Measurements from ENCODE around the gene DTWD1. TPM values are rescaled to one million over a fixed set of nuclear protein-coding genes. Genes with fewer than 3 reads are reported as not detected.

DTWD1 gene
- total and polyA plus RNA-seq, 2 donors (not counting 3 experiments of a cell fraction or from before 2014, with no cell fraction given) = 4.6 to 20.1 TPM

DNA sequence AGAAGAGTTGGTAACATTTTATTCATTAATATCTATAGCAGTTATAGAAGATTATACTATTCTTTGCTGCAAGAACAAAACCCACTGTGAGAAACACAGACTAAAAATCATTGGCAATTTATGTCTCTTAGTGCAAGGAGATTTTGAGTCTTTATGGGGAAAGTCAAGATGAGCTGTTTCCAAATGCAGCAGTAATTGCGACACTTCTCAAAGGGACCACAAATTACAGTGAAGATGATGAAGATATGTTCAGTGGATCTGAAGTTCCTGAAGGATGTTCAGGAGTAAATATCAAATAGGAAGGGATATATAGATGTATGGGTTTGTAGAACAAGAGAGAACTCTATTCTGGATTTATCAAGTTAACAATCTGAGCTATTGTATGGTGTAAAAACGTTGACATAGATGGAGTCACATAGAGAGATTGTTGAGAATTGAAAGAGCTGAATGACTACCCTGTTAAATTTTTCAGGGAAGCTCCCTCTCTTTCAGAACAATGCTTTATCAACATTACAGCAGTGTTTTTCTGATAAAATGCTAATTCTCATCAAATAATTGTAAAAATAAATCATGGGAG is 71.8 kb downstream of the DTWD1 start:
- no peaks in the 10 kb centered on the region for H3K9me3 ChIP-seq (replicated peaks; ENCODE audit: control insufficient read depth, insufficient read depth, low read length)
- FAIRE-seq = no peak
- ChIA-PET CTCF (interaction anchor here (0.6 kb wide), 1 partner anchor 221 kb away, joined by 3 read pairs; no protein-coding TSS in a partner anchor), POLR2A (no interaction called here)
- H3K9me1 ChIP-seq (replicated peaks; ENCODE audit: control insufficient read depth, extremely low read depth, insufficient read depth, low read length) = no peaks in the 10 kb centered on the region
- H3K4me1 ChIP-seq (ENCODE audit: control insufficient read depth, extremely low read depth, insufficient read depth, low read length) = no peaks in the 10 kb centered on the region
- no peak overlapping the region for H3K9ac ChIP-seq (replicated peaks; ENCODE audit: extremely low read depth, insufficient read depth, low read length)
- no peaks in the 10 kb centered on the region for H4K20me1 ChIP-seq (replicated peaks; ENCODE audit: control insufficient read depth, extremely low read depth, insufficient read depth, low read length)
- H3K27ac ChIP-seq (ENCODE audit: insufficient read depth, low read depth, low read length) = no peak overlapping the region
- no peak for DNase-seq (ENCODE audit: low read depth, low spot score)
- TF ChIP-seq, protein P1, sequence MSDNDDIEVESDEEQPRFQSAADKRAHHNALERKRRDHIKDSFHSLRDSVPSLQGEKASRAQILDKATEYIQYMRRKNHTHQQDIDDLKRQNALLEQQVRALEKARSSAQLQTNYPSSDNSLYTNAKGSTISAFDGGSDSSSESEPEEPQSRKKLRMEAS (IDR thresholded peaks at IDR 0.05; ENCODE audit: insufficient read depth, insufficient read length) = no peak
- TF ChIP-seq, protein P2, sequence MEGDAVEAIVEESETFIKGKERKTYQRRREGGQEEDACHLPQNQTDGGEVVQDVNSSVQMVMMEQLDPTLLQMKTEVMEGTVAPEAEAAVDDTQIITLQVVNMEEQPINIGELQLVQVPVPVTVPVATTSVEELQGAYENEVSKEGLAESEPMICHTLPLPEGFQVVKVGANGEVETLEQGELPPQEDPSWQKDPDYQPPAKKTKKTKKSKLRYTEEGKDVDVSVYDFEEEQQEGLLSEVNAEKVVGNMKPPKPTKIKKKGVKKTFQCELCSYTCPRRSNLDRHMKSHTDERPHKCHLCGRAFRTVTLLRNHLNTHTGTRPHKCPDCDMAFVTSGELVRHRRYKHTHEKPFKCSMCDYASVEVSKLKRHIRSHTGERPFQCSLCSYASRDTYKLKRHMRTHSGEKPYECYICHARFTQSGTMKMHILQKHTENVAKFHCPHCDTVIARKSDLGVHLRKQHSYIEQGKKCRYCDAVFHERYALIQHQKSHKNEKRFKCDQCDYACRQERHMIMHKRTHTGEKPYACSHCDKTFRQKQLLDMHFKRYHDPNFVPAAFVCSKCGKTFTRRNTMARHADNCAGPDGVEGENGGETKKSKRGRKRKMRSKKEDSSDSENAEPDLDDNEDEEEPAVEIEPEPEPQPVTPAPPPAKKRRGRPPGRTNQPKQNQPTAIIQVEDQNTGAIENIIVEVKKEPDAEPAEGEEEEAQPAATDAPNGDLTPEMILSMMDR (IDR thresholded peaks at IDR 0.05; ENCODE audit: extremely low read depth in 1 of 2, insufficient read depth in 1 of 2, low read depth in 1 of 2, low read length in 2 of 2) = no peak
- TF ChIP-seq GATA2 (IDR thresholded peaks at IDR 0.05; ENCODE audit: insufficient read depth, insufficient read length, low read depth, low read length) (no peak), POLR2AphosphoS5 (IDR thresholded peaks at IDR 0.05; ENCODE audit: insufficient read depth, low read depth, low read length) (no peak), POLR2A (IDR thresholded peaks at IDR 0.05; ENCODE audit: low read depth, low read length) (no peak), FOS (IDR thresholded peaks at IDR 0.05; ENCODE audit: borderline replicate concordance, insufficient read depth, low read length) (no peak), EZH2 (IDR thresholded peaks at IDR 0.05; ENCODE audit: borderline replicate concordance, low read depth, low read length, severe bottlenecking) (no peak), JUN (IDR thresholded peaks at IDR 0.05; ENCODE audit: borderline replicate concordance, insufficient read depth, insufficient read length, low read depth) (no peak), MYC (IDR thresholded peaks at IDR 0.05; ENCODE audit: low read depth, low read length) (no peak)
- H2AFZ ChIP-seq (ENCODE audit: low read depth, low read length) = no peak overlapping the region
- intact Hi-C loops (cut with micrococcal nuclease) (no loop called here), dilution Hi-C loops (cut with MboI; ENCODE audit: extremely low pct_ligation_motif_present, low sequenced_read_pairs) (no loop called here)
- BruUV-seq (replicated peaks) = no TSS peak
- H3K27me3 ChIP-seq (ENCODE audit: control insufficient read depth in 2 of 2, insufficient read depth in 2 of 2, low read length in 2 of 2) = no peaks in the 10 kb centered on the region
- H3K4me3 ChIP-seq (replicated peaks in 1 of 3; ENCODE audit: insufficient read depth in 1 of 3, low read depth in 1 of 3, low read length in 3 of 3) = no peak overlapping the region
- no peaks in the 10 kb centered on the region for H3K79me2 ChIP-seq (ENCODE audit: control insufficient read depth, insufficient read depth, low read length)
- H3K36me3 ChIP-seq (ENCODE audit: control insufficient read depth in 2 of 2, extremely low read depth in 1 of 2, insufficient read depth in 2 of 2, low read length in 2 of 2) = no peaks in the 10 kb centered on the region
- no peak overlapping the region for H3K4me2 ChIP-seq (ENCODE audit: insufficient read depth, low read length)

Data from endothelial cell of umbilical vein (primary cell).